Esophagus (tissue), 2 donors: ENCODE data around the gene TRAF1. TPM values are rescaled to one million over a fixed set of nuclear protein-coding genes. Genes with fewer than 3 reads are reported as not detected.

Experiments
- H3K27ac ChIP-seq, 2 donors: one replicate each; pipeline ENCODE4 v1.5.1; 2013; ENCODE audit warnings: low read depth in 2 of 2, mild to moderate bottlenecking in 2 of 2, inconsistent platforms in 1 of 2, low read length in 1 of 2, moderate library complexity in 1 of 2
- H3K27me3 ChIP-seq, 2 donors: one replicate each; pipeline ENCODE4 v1.6.1; 2013; ENCODE audit warnings: low read length in 2 of 2, control low read depth in 1 of 2, mild to moderate bottlenecking in 1 of 2; ENCODE audit not compliant: insufficient read depth in 2 of 2, control insufficient read depth in 1 of 2
- H3K36me3 ChIP-seq, 2 donors: one replicate each; pipeline ENCODE4 v1.6.1; 2013; ENCODE audit warnings: low read length in 1 of 2; ENCODE audit not compliant: control insufficient read depth in 2 of 2, insufficient read depth in 2 of 2
- H3K4me1 ChIP-seq, 2 donors: one replicate each; pipeline ENCODE4 v1.6.1; 2013; ENCODE audit warnings: low read length in 1 of 2; ENCODE audit not compliant: control insufficient read depth in 2 of 2, insufficient read depth in 2 of 2
- H3K4me3 ChIP-seq, 2 donors: one replicate each; pipeline ENCODE4 v1.5.1; 2013; ENCODE audit warnings: low read length in 2 of 2, mild to moderate bottlenecking in 2 of 2, low read depth in 1 of 2, moderate library complexity in 1 of 2
- H3K9me3 ChIP-seq, 2 donors: one replicate each; pipeline ENCODE4 v1.6.1; 2013; ENCODE audit warnings: mild to moderate bottlenecking in 2 of 2, low read depth in 1 of 2, low read length in 1 of 2, moderate library complexity in 1 of 2; ENCODE audit not compliant: control insufficient read depth in 2 of 2, insufficient read depth in 1 of 2
- WGBS, 2 donors: extraction: QIAGEN DNeasy Blood & Tissue Kit; methylation state at CpG; one replicate each; pipeline ENCODE4 v1.1.7; 2013; 5-methylcytosine and 5-hydroxymethylcytosine counted together
- polyA plus RNA-seq, 2 donors: library from polyadenylated mRNA; stranded (reverse); fragments of 200-250 nt; gene quantifications; one replicate each; pipeline ENCODE4 v1.2.3, GENCODE V29; 2013
- donor health status: healthy with polysubstance abuse.
- donor health status: Bipolar disorder and iron deficiency.

TRAF1 gene
- polyA plus RNA-seq, 2 donors, result 2.7 to 6.1 TPM

GRCh38 chr9:120882935-120883607 lies 43.5 kb downstream of the TRAF1 start:
- no peak overlapping the region for H3K4me3 ChIP-seq
- H3K9me3 ChIP-seq, result no peaks in the 10 kb centered on the region
- WGBS, 2 donors, result 64 to 71% methylated on average over 10 of the region's 10 CpGs
- H3K27ac ChIP-seq, result no peak overlapping the region
- no peaks in the 10 kb centered on the region for H3K27me3 ChIP-seq
- H3K4me1 ChIP-seq, result peaks cover 2 to 6% of the 10 kb centered on the region in 2 donors
- no peaks in the 10 kb centered on the region for H3K36me3 ChIP-seq

DNA sequence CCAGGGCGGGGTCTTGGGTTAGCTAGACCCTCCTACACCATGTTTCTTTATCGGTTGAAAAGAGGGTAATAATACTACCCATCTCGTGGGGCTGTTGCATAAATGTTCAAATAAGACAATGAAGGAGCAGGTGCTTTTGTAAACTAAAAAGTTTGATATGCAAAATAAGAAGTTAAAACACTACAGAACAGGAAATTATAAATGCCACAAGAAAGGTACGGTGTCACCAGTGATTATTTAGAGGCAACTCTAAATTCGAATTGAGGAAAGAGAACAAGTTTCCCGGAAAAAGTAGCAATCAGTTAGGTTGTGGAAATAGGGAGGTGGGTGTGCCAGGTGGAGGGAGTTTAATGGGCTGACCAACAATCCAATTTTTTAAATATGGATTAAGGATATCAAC lies 47.1 kb downstream of the TRAF1 start:
- Histone ChIP-seq H3K4me1 (peaks cover 3 to 17% of the 10 kb centered on the region in 2 donors), H3K27me3 (no peaks in the 10 kb centered on the region), H3K27ac (no peak overlapping the region), H3K4me3 (no peak overlapping the region), H3K9me3 (no peaks in the 10 kb centered on the region), H3K36me3 (no peaks in the 10 kb centered on the region)
- 71 to 78% methylated on average over 6 of the region's 6 CpGs for WGBS, 2 donors

DNA sequence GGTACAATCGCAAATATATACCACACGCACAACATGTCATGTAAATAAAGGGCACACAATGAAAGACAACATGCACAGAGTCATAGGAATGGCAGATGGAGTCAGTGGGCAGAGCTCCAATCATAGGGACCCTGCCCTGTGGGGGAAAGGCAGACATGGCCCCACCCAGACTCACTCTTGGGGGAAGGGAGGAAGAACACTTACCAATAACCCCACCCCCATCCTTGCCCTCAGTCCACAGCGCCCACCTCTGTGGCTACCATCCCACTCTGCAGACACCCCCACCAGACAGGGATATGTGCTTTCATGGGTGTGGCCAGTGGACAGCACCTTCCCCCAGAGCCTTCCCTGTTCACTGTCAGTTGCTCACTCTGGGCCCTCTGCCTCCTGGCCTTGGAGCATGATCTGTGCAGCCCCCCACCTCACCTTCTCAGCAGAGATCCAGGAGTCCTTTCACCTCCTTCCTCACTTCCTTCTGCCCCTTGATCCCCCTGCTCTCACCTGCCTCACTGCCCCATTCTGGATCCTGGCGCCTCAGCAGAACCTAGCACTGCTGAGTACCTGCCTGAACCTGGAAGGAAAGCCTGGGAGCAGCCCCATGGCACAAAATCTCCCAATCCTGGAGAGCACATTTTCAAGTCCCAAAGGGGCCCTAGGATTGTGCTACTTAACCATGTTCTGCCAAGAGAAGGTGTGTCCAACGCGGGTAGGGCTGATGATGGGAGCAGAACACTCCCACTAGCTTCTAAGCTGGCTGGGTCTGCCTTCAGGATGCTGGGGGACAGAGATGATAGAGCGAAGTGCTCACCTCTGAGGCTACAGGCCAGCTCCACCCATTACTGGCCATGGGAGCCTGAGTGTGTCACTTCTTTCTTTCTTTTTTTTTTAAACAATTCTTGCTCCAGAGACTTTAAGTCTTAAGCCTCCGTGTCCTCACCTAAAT lies 48.1 kb downstream of the TRAF1 start:
- peaks cover 0 to under 1% of the 10 kb centered on the region in 2 donors for H3K36me3 ChIP-seq
- no peaks in the 10 kb centered on the region for H3K9me3 ChIP-seq
- no peaks in the 10 kb centered on the region for H3K27me3 ChIP-seq
- peak overlapping the region in 1 of 2 donors; percentile 61 for H3K4me3 ChIP-seq
- 71 to 73% methylated on average over 8 of the region's 8 CpGs for WGBS, 2 donors
- peaks cover 3 to 17% of the 10 kb centered on the region in 2 donors for H3K4me1 ChIP-seq
- peak overlapping the region; percentile 73 to 98 for H3K27ac ChIP-seq

DNA sequence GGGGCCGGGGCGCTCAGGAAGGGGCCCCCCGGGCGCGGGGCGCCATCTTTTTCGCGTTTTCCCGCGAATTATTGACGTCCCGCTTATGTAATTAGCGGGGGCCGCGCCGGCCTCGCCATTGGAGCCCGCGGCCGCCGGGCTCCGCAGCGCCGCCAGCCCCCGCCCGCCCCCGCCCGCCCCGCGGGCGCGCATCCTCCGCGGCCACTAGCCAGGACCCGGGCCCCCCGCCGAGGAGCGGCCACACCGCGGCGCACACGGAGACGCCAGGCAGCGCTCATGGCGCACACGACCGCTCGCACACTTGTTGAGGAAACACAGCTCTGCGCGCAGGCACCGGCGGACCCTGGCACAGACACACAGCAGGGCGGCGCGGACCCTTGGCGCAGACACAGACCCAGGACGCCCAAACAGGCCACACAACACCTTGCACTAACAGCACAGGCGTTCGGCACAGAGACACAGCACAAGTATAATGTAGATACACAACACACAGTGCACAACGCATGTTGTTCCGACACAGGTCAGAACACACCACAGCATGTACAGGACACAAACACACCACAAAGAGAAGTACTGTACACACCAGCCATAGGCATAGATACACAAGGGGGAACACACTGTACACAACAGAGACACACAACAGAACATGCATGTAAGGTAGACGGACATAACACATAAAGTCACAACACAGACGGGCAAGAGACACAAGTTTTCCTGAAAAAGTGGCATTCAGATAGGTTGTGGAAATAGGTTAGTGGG lies 49.1 kb downstream of the TRAF1 start:
- H3K27me3 ChIP-seq, result no peaks in the 10 kb centered on the region
- H3K4me3 ChIP-seq, result peak overlapping the region; percentile 61 to 65
- H3K9me3 ChIP-seq, result no peaks in the 10 kb centered on the region
- 1 to 2% methylated on average over 39 to 63 of the region's 63 CpGs for WGBS, 2 donors
- peaks cover 3 to 17% of the 10 kb centered on the region in 2 donors for H3K4me1 ChIP-seq
- H3K36me3 ChIP-seq, result peaks cover 0 to 3% of the 10 kb centered on the region in 2 donors
- H3K27ac ChIP-seq, result peak overlapping the region; percentile 96 to 98

GRCh38 chr9:120876842-120877240 lies 49.8 kb downstream of the TRAF1 start, which contains the start of gene PHF19:
TSS of gene PHF19 (minus strand) at chr9:120877188. CDS start at chr9:120874741, 2,447 bp downstream.
- H3K27ac ChIP-seq, result peak within 1 kb of the TSS; percentile 96 to 98
- H3K27me3 ChIP-seq, result no peaks in the 10 kb centered on the region
- 1 to 3% methylated on average over 15 to 45 of the region's 45 CpGs for WGBS, 2 donors
- no peaks in the 10 kb centered on the region for H3K9me3 ChIP-seq
- peaks cover 0 to 3% of the 10 kb centered on the region in 2 donors for H3K36me3 ChIP-seq
- peaks cover 3 to 17% of the 10 kb centered on the region in 2 donors for H3K4me1 ChIP-seq
- peak within 1 kb of the TSS; percentile 61 to 65 for H3K4me3 ChIP-seq

- Histone ChIP-seq H3K27me3 (no peaks in the 10 kb centered on the region), H3K4me1 (peaks cover 3 to 17% of the 10 kb centered on the region in 2 donors), H3K36me3 (peaks cover 0 to 3% of the 10 kb centered on the region in 2 donors), H3K9me3 (no peaks in the 10 kb centered on the region), H3K27ac (peak overlapping the region; percentile 96 to 98), H3K4me3 (peak overlapping the region; percentile 61 to 63)
- WGBS, 2 donors, result 1% methylated on average over 55 to 65 of the region's 65 CpGs
These were observed 50.4 kb downstream of the TRAF1 start for GRCh38 chr9:120875954-120876841.

- Histone ChIP-seq H3K4me1 (peaks cover 3 to 17% of the 10 kb centered on the region in 2 donors), H3K9me3 (no peaks in the 10 kb centered on the region), H3K4me3 (peak overlapping the region in 1 of 2 donors; percentile 61), H3K36me3 (peaks cover 0 to 3% of the 10 kb centered on the region in 2 donors), H3K27ac (peak overlapping the region; percentile 96 to 98), H3K27me3 (no peaks in the 10 kb centered on the region)
- 40 to 44% methylated on average over 7 of the region's 7 CpGs for WGBS, 2 donors
These were observed 51.0 kb downstream of the TRAF1 start for GRCh38 chr9:120875643-120875953.

GRCh38 chr9:120875195-120875565 lies 51.4 kb downstream of the TRAF1 start:
- H3K4me1 ChIP-seq, result peaks cover 3 to 17% of the 10 kb centered on the region in 2 donors
- H3K36me3 ChIP-seq, result peaks cover 0 to 3% of the 10 kb centered on the region in 2 donors
- WGBS, 2 donors, result 59 to 62% methylated on average over 4 of the region's 4 CpGs
- peak overlapping the region; percentile 96 to 98 for H3K27ac ChIP-seq
- no peak overlapping the region for H3K4me3 ChIP-seq
- H3K27me3 ChIP-seq, result no peaks in the 10 kb centered on the region
- no peaks in the 10 kb centered on the region for H3K9me3 ChIP-seq
